Cardiac muscle cell (in vitro differentiated cells and primary cell): Measurements from ENCODE around the gene BTNL2. TPM values are rescaled to one million over a fixed set of nuclear protein-coding genes. Genes with fewer than 3 reads are reported as not detected.

ENCODE experiments used
- DNase-seq, 2 donors: peaks; one replicate each; pipeline versions ENCODE4 v3.0.0 to v3.0.0-alpha.2; 2010 to 2017; ENCODE audit warnings: low read depth in 1 of 2, low spot score in 1 of 2
- H3K27ac ChIP-seq: fragments of 200-600 bp; sonication (generic); 2 replicates; pipeline ENCODE4 v1.5.1; 2016
- H3K27me3 ChIP-seq: fragments of 200-600 bp; sonication (generic); 2 replicates; pipeline ENCODE4 v1.6.0; 2016; ENCODE audit warnings: control low read depth
- H3K36me3 ChIP-seq: fragments of 200-600 bp; sonication (generic); 2 replicates; pipeline ENCODE4 v1.5.1; 2016; ENCODE audit warnings: control low read depth
- H3K4me1 ChIP-seq: fragments of 200-600 bp; sonication (generic); 2 replicates; pipeline ENCODE4 v1.8.1; 2017; ENCODE audit warnings: low read depth, mild to moderate bottlenecking, mixed run types
- H3K4me3 ChIP-seq: fragments of 200-600 bp; sonication (generic); 2 replicates; pipeline ENCODE4 v1.5.1; 2016; ENCODE audit warnings: mild to moderate bottlenecking
- H3K9me3 ChIP-seq: fragments of 200-600 bp; sonication (generic); 2 replicates; pipeline ENCODE4 v1.5.1; 2017; ENCODE audit warnings: low read depth, mild to moderate bottlenecking, control low read depth
- CTCF ChIP-seq: IDR thresholded peaks from 2 replicates; pipeline ENCODE4 v1.5.1; 2012; ENCODE audit warnings: low read depth, mild to moderate bottlenecking, low read length
- polyA plus RNA-seq: library from polyadenylated mRNA; unstranded; fragments of >200 nt; fragmentation: Nextera tagmentation; extraction: Ambion mirVana; gene quantifications from 2 replicates; pipeline ENCODE4 v1.2.1, GENCODE V29; 2016
- total RNA-seq: library from RNA; depleted of rRNA; stranded (reverse); fragments of >200 nt; gene quantifications from 2 replicates; pipeline ENCODE4 v1.2.3, GENCODE V29; 2016

BTNL2 gene
- total and polyA plus RNA-seq, 2 experiments from 2014 or later: not detected

GRCh38 chr6:32442977-32443552 lies 36.1 kb upstream of the BTNL2 start:
- H3K27me3 ChIP-seq: no peaks in the 10 kb centered on the region
- no peak for TF ChIP-seq CTCF
- H3K4me3 ChIP-seq: no peak overlapping the region
- no peaks in the 10 kb centered on the region for H3K9me3 ChIP-seq
- DNase-seq: no peak
- H3K4me1 ChIP-seq: no peaks in the 10 kb centered on the region
- no peak overlapping the region for H3K27ac ChIP-seq
- no peaks in the 10 kb centered on the region for H3K36me3 ChIP-seq

- H3K27me3 ChIP-seq: no peaks in the 10 kb centered on the region
- no peaks in the 10 kb centered on the region for H3K9me3 ChIP-seq
- H3K27ac ChIP-seq: no peak overlapping the region
- no peak for DNase-seq
- H3K4me3 ChIP-seq: no peak overlapping the region
- H3K36me3 ChIP-seq: no peaks in the 10 kb centered on the region
- H3K4me1 ChIP-seq: no peaks in the 10 kb centered on the region
- TF ChIP-seq CTCF: no peak
Observed at GRCh38 chr6:32442243-32442667, 35.3 kb upstream of the BTNL2 start.

- H3K27me3 ChIP-seq: no peaks in the 10 kb centered on the region
- H3K27ac ChIP-seq: no peak within 1 kb of the TSS
- DNase-seq: peak; percentile 56 to 58
- no peak for TF ChIP-seq CTCF
- no peaks in the 10 kb centered on the region for H3K4me1 ChIP-seq
- H3K36me3 ChIP-seq: no peaks in the 10 kb centered on the region
- no peaks in the 10 kb centered on the region for H3K9me3 ChIP-seq
- no peak within 1 kb of the TSS for H3K4me3 ChIP-seq
Observed at GRCh38 chr6:32439602-32440214, 32.7 kb upstream of the BTNL2 start, which contains the start of gene HLA-DRA. Gene HLA-DRA (plus strand): TSS chr6:32439887. CDS start chr6:32439951, 64 bp downstream.

- no peak for DNase-seq
- Histone ChIP-seq H3K4me3 (no peak overlapping the region), H3K27ac (no peak overlapping the region), H3K9me3 (no peaks in the 10 kb centered on the region), H3K36me3 (no peaks in the 10 kb centered on the region), H3K4me1 (no peaks in the 10 kb centered on the region), H3K27me3 (no peaks in the 10 kb centered on the region)
- TF ChIP-seq CTCF: no peak
Observed at GRCh38 chr6:32439139-32439538, 32.2 kb upstream of the BTNL2 start.

- no peaks in the 10 kb centered on the region for H3K36me3 ChIP-seq
- peak in 1 of 2 donors; percentile 25 for DNase-seq
- no peaks in the 10 kb centered on the region for H3K4me1 ChIP-seq
- no peaks in the 10 kb centered on the region for H3K9me3 ChIP-seq
- TF ChIP-seq CTCF: no peak
- no peak overlapping the region for H3K27ac ChIP-seq
- H3K4me3 ChIP-seq: no peak overlapping the region
- no peaks in the 10 kb centered on the region for H3K27me3 ChIP-seq
Observed at GRCh38 chr6:32436995-32437836, 30.2 kb upstream of the BTNL2 start.
